Endothelial cell of umbilical vein (primary cell): ENCODE measurements around the gene ANKRD13C. TPM values are rescaled to one million over a fixed set of nuclear protein-coding genes. Genes with fewer than 3 reads are reported as not detected.

Source experiments
- BruUV-seq: library from RNA; stranded (reverse); fragments of 400-500 nt; replicated peaks from 2 replicates; lab custom pipeline; 2021; lab: Mats Ljungman, UMichigan
- CTCF ChIA-PET: fragments of 300-600, 350-600 bp; sonication (Branson Sonifier 250); formaldehyde crosslinking; loops from one replicate; lab custom pipeline; 2021; ENCODE audit warnings: antibody characterized with exemption, inconsistent platforms; lab: Charles Lee
- POLR2A ChIA-PET: fragments of 300-600, 350-600 bp; sonication (Branson Sonifier 250); formaldehyde crosslinking; loops from one replicate; lab custom pipeline; 2021; ENCODE audit warnings: antibody characterized with exemption, inconsistent platforms; lab: Charles Lee
- DNase-seq: peaks from one replicate; pipeline ENCODE4 v3.0.0-alpha.2; 2011; ENCODE audit warnings: low read depth, low spot score
- FAIRE-seq: peaks from 2 replicates; lab custom pipeline; 2011; peaks lifted over from hg19 to GRCh38; lab: Jason Lieb, UNC
- H2AFZ ChIP-seq: 2 replicates; pipeline ENCODE4 v1.6.0; 2012; ENCODE audit warnings: low read depth, low read length, control low read depth, inconsistent platforms
- H3K27ac ChIP-seq: 2 replicates; pipeline ENCODE4 v1.5.1; 2011; ENCODE audit warnings: low read depth, mild to moderate bottlenecking, control low read depth, low read length, moderate library complexity; ENCODE audit not compliant: insufficient read depth
- H3K27me3 ChIP-seq, 2 experiments: 2 replicates each; pipeline versions ENCODE4 v1.6.0 to v1.6.1; 2011; ENCODE audit warnings: low read length in 2 of 2, mixed read lengths in 1 of 2; ENCODE audit not compliant: control insufficient read depth in 2 of 2, insufficient read depth in 2 of 2
- H3K36me3 ChIP-seq, 2 experiments: 2 replicates in 1 of 2; 3 replicates in 1 of 2; pipeline ENCODE4 v1.5.1; 2011; ENCODE audit warnings: low read length in 2 of 2, mild to moderate bottlenecking in 1 of 2, moderate library complexity in 1 of 2; ENCODE audit not compliant: control insufficient read depth in 2 of 2, insufficient read depth in 2 of 2; ENCODE audit errors: extremely low read depth in 1 of 2
- H3K4me1 ChIP-seq: 3 replicates; pipeline ENCODE4 v1.5.1; 2011; ENCODE audit warnings: mild to moderate bottlenecking, low read length; ENCODE audit not compliant: control insufficient read depth, insufficient read depth; ENCODE audit errors: extremely low read depth
- H3K4me2 ChIP-seq: 2 replicates; pipeline ENCODE4 v1.6.1; 2011; ENCODE audit warnings: low read length, control low read depth, mixed read lengths; ENCODE audit not compliant: insufficient read depth
- H3K4me3 ChIP-seq, 3 experiments: fragments of 200-600 bp in 1 of 3; sonication (generic), shearing (Covaris generic) in 1 of 3; replicated peaks in 1 of 3; 2 replicates each; pipeline ENCODE4 v1.5.1; 2011 to 2016; ENCODE audit warnings: control low read depth in 3 of 3, low read length in 3 of 3, mild to moderate bottlenecking in 2 of 3, inconsistent platforms in 1 of 3, low read depth in 1 of 3, moderate library complexity in 1 of 3; ENCODE audit not compliant: insufficient read depth in 1 of 3
- H3K79me2 ChIP-seq: 2 replicates; pipeline ENCODE4 v1.6.0; 2012; ENCODE audit warnings: low read length, inconsistent platforms; ENCODE audit not compliant: control insufficient read depth, insufficient read depth
- H3K9ac ChIP-seq: replicated peaks from 2 replicates; pipeline ENCODE3; 2011; ENCODE audit warnings: low read length, control low read depth; ENCODE audit not compliant: insufficient read depth; ENCODE audit errors: extremely low read depth
- H3K9me1 ChIP-seq: replicated peaks from 3 replicates; pipeline ENCODE4 v1.6.0; 2011; ENCODE audit warnings: mild to moderate bottlenecking, low read length; ENCODE audit not compliant: control insufficient read depth, insufficient read depth; ENCODE audit errors: extremely low read depth
- H3K9me3 ChIP-seq: replicated peaks from 2 replicates; pipeline ENCODE4 v1.5.1; 2012; ENCODE audit warnings: low read length, inconsistent platforms; ENCODE audit not compliant: control insufficient read depth, insufficient read depth
- H4K20me1 ChIP-seq: replicated peaks from 2 replicates; pipeline ENCODE3; 2011; ENCODE audit warnings: mild to moderate bottlenecking, low read length; ENCODE audit not compliant: control insufficient read depth, insufficient read depth; ENCODE audit errors: extremely low read depth
- EZH2 ChIP-seq: IDR thresholded peaks from 2 replicates; pipeline ENCODE4 v1.6.1; 2012; ENCODE audit warnings: borderline replicate concordance, low read depth, mild to moderate bottlenecking, moderate library complexity, low read length, inconsistent platforms; ENCODE audit not compliant: severe bottlenecking
- FOS ChIP-seq: IDR thresholded peaks from 2 replicates; pipeline ENCODE4 v1.6.1; 2011; ENCODE audit warnings: mild to moderate bottlenecking, low read length, moderate library complexity, borderline replicate concordance; ENCODE audit not compliant: insufficient read depth
- GATA2 ChIP-seq: IDR thresholded peaks from 2 replicates; pipeline ENCODE4 v1.7.0; 2011; ENCODE audit warnings: low read depth, mild to moderate bottlenecking, moderate library complexity, mixed read lengths, low read length; ENCODE audit not compliant: insufficient read length, insufficient read depth
- JUN ChIP-seq: IDR thresholded peaks from 2 replicates; pipeline ENCODE4 v1.6.1; 2011; ENCODE audit warnings: borderline replicate concordance, low read depth; ENCODE audit not compliant: insufficient read length, insufficient read depth
- MAX ChIP-seq: IDR thresholded peaks from 2 replicates; pipeline ENCODE4 v1.6.1; 2011; ENCODE audit not compliant: insufficient read depth, insufficient read length
- MYC ChIP-seq: IDR thresholded peaks from one replicate; pipeline ENCODE4 v1.6.1; 2011; ENCODE audit warnings: mild to moderate bottlenecking, low read depth, low read length
- POLR2A ChIP-seq: IDR thresholded peaks from 2 replicates; pipeline ENCODE4 v1.6.1; 2012; ENCODE audit warnings: low read depth, mild to moderate bottlenecking, control low read depth, low read length
- POLR2AphosphoS5 ChIP-seq: IDR thresholded peaks from 2 replicates; pipeline ENCODE4 v1.6.1; 2012; ENCODE audit warnings: low read depth, mild to moderate bottlenecking, control low read depth, low read length, moderate library complexity; ENCODE audit not compliant: insufficient read depth
- dilution Hi-C: fragments of 300-500 bp; cut with MboI; formaldehyde crosslinking; loops from one replicate; pipeline ENCODE4 v1.15.0; 2019; ENCODE audit warnings: low sequenced_read_pairs; ENCODE audit not compliant: extremely low pct_ligation_motif_present
- intact Hi-C: fragments of 100-400 bp; cut with micrococcal nuclease; formaldehyde crosslinking; loops from one replicate; pipeline ENCODE4 v1.10.0; 2022
- polyA plus RNA-seq, 4 experiments: library from polyadenylated mRNA; depleted of rRNA in 3 of 4; stranded (reverse) in 3 of 4; unstranded in 1 of 4; fragments of >200 nt; gene quantifications; 2 replicates each; pipeline versions ENCODE4 v1.2.1 to v1.2.3, GENCODE V29; 2011 to 2012; ENCODE audit warnings: missing spikeins in 1 of 4
- total RNA-seq: library from RNA; stranded (reverse); gene quantifications from 2 replicates; pipeline ENCODE4 v1.2.3, GENCODE V29; 2021
- TF ChIP-seq, protein P1 (sequence below), 2 donors: IDR thresholded peaks; 1 replicate in 1 of 2; 2 replicates in 1 of 2; pipeline ENCODE4 v1.5.1; 2011; ENCODE audit warnings: low read length in 2 of 2, mild to moderate bottlenecking in 2 of 2, moderate library complexity in 2 of 2, control low read depth in 1 of 2, inconsistent platforms in 1 of 2, low read depth in 1 of 2; ENCODE audit not compliant: insufficient read depth in 1 of 2; ENCODE audit errors: extremely low read depth in 1 of 2

Gene ANKRD13C
- total and polyA plus RNA-seq, 2 donors (not counting 3 experiments of a cell fraction or from before 2014, with no cell fraction given), result 4.6 to 17.3 TPM

- peaks cover 5% of the 10 kb centered on the region for H3K4me1 ChIP-seq
- no peak overlapping the region for H2AFZ ChIP-seq
- dilution Hi-C loops, result no loop called here
- H3K4me2 ChIP-seq, result no peak overlapping the region
- BruUV-seq, result no TSS peak
- CTCF ChIA-PET, result interaction anchor here (2.2 kb wide), 1 partner anchor 12 kb away, joined by 4 read pairs; no protein-coding TSS in a partner anchor
- H4K20me1 ChIP-seq, result no peaks in the 10 kb centered on the region
- no peaks in the 10 kb centered on the region for H3K79me2 ChIP-seq
- TF ChIP-seq MYC, result no peak
- TF ChIP-seq MAX, result no peak
- no peak for TF ChIP-seq POLR2A
- no peak for TF ChIP-seq EZH2
- no peak for TF ChIP-seq FOS
- TF ChIP-seq, protein P1, sequence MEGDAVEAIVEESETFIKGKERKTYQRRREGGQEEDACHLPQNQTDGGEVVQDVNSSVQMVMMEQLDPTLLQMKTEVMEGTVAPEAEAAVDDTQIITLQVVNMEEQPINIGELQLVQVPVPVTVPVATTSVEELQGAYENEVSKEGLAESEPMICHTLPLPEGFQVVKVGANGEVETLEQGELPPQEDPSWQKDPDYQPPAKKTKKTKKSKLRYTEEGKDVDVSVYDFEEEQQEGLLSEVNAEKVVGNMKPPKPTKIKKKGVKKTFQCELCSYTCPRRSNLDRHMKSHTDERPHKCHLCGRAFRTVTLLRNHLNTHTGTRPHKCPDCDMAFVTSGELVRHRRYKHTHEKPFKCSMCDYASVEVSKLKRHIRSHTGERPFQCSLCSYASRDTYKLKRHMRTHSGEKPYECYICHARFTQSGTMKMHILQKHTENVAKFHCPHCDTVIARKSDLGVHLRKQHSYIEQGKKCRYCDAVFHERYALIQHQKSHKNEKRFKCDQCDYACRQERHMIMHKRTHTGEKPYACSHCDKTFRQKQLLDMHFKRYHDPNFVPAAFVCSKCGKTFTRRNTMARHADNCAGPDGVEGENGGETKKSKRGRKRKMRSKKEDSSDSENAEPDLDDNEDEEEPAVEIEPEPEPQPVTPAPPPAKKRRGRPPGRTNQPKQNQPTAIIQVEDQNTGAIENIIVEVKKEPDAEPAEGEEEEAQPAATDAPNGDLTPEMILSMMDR (IDR thresholded peaks at IDR 0.05; ENCODE audit: extremely low read depth in 1 of 2, insufficient read depth in 1 of 2, low read depth in 1 of 2, low read length in 2 of 2), result no peak
- TF ChIP-seq POLR2AphosphoS5, result no peak
- TF ChIP-seq JUN, result no peak
- no peak for TF ChIP-seq GATA2
- intact Hi-C loops, result no loop called here
- H3K9me3 ChIP-seq, result no peaks in the 10 kb centered on the region
- FAIRE-seq (no peak), DNase-seq (no peak)
- POLR2A ChIA-PET, result no interaction called here
- H3K9ac ChIP-seq, result no peak overlapping the region
- H3K27me3 ChIP-seq, result no peaks in the 10 kb centered on the region
- H3K36me3 ChIP-seq, result no peaks in the 10 kb centered on the region
- no peaks in the 10 kb centered on the region for H3K9me1 ChIP-seq
- no peak overlapping the region for H3K27ac ChIP-seq
- H3K4me3 ChIP-seq, result no peak overlapping the region
These were observed 49.2 kb upstream of the ANKRD13C start for GRCh38 chr1:70403759-70404158.
